ENCODE measurements around the gene PINK1.

Gene PINK1

GRCh38 chr1:20660363-20660762 is 27.1 kb downstream of the PINK1 start:
- H3K4me3 ChIP-seq (ENCODE audit: low read length) = peak overlapping the region; percentile 95
- no peak for TF ChIP-seq CTCF (conservative IDR thresholded peaks at IDR 0.05; ENCODE audit: low read depth, low read length)
- DNase-seq (ENCODE audit: low read depth) = no peak

GRCh38 chr1:20660847-20661206 is 27.6 kb downstream of the PINK1 start:
- TF ChIP-seq CTCF (conservative IDR thresholded peaks at IDR 0.05; ENCODE audit: low read depth, low read length) = no peak
- peak overlapping the region; percentile 95 for H3K4me3 ChIP-seq (ENCODE audit: low read length)
- DNase-seq (ENCODE audit: low read depth) = no peak

GRCh38 chr1:20661207-20662109 is 28.2 kb downstream of the PINK1 start, which contains the start of gene DDOST:
TSS of gene DDOST (minus strand) at chr1:20661369. CDS start at chr1:20661350, 19 bp downstream.
- TF ChIP-seq CTCF (conservative IDR thresholded peaks at IDR 0.05; ENCODE audit: low read depth, low read length) = peak; percentile 41
- peak; percentile 95 for DNase-seq (ENCODE audit: low read depth)
- peak within 1 kb of the TSS; percentile 95 for H3K4me3 ChIP-seq (ENCODE audit: low read length)

- DNase-seq (ENCODE audit: low read depth) = no peak
- TF ChIP-seq CTCF (conservative IDR thresholded peaks at IDR 0.05; ENCODE audit: low read depth, low read length) = no peak
- H3K4me3 ChIP-seq (ENCODE audit: low read length) = peak overlapping the region; percentile 95
These were observed 28.8 kb downstream of the PINK1 start for GRCh38 chr1:20662110-20662475.

GRCh38 chr1:20663365-20663764 is 30.1 kb downstream of the PINK1 start:
- no peak for TF ChIP-seq CTCF (conservative IDR thresholded peaks at IDR 0.05; ENCODE audit: low read depth, low read length)
- DNase-seq (ENCODE audit: low read depth) = no peak
- no peak overlapping the region for H3K4me3 ChIP-seq (ENCODE audit: low read length)

GRCh38 chr1:20663969-20664715 is 30.9 kb downstream of the PINK1 start:
- no peak for TF ChIP-seq CTCF (conservative IDR thresholded peaks at IDR 0.05; ENCODE audit: low read depth, low read length)
- no peak overlapping the region for H3K4me3 ChIP-seq (ENCODE audit: low read length)
- DNase-seq (ENCODE audit: low read depth) = no peak
